Measurements from ENCODE around the gene CREB3L4. TPM values are rescaled to one million over a fixed set of nuclear protein-coding genes. Genes with fewer than 3 reads are reported as not detected.

The CREB3L4 gene
- total RNA-seq, 1 donor from 2014 or later: 12.2 TPM

DNA sequence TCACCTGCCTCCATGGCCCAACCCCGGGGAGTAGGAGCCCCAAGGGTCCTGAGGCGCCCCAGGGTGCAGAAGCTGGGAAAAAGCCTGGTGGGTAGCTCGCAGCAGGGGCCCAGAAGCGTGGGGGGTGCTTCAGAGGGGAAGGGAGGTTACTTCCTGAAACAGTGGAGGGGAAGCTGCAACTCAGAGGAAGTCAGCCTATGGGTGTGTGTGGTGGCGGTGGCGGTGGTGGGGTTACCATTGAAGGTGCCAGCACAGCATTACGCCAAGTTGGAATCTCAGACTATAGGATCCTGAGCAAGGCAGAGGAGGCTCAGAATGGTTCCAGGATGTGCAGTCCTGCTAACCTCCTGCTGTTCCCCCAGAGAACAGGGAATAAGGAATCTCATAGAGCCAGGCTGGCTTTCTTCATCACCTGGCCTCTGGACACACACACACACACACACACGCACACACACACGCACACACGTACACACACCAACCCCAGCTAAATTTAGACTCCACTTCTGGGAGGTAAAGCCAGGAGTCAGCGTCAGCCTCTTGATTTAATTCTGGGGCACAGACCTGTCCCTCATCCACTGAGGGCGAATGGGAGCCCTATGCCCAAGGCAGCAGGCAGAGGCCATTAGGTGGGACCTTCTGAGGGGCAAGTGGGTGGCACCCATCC lies 22.4 kb upstream of the CREB3L4 start:
- peak overlapping the region; percentile 93 for H3K27ac ChIP-seq
- intact Hi-C loops (cut with DNase I): no loop called here
- H3K36me3 ChIP-seq: peaks cover 66% of the 10 kb centered on the region
- DNase-seq: peak; percentile 83
- ATAC-seq: peak; percentile 64 to 71
- TF ChIP-seq, protein P1, sequence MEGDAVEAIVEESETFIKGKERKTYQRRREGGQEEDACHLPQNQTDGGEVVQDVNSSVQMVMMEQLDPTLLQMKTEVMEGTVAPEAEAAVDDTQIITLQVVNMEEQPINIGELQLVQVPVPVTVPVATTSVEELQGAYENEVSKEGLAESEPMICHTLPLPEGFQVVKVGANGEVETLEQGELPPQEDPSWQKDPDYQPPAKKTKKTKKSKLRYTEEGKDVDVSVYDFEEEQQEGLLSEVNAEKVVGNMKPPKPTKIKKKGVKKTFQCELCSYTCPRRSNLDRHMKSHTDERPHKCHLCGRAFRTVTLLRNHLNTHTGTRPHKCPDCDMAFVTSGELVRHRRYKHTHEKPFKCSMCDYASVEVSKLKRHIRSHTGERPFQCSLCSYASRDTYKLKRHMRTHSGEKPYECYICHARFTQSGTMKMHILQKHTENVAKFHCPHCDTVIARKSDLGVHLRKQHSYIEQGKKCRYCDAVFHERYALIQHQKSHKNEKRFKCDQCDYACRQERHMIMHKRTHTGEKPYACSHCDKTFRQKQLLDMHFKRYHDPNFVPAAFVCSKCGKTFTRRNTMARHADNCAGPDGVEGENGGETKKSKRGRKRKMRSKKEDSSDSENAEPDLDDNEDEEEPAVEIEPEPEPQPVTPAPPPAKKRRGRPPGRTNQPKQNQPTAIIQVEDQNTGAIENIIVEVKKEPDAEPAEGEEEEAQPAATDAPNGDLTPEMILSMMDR (IDR thresholded peaks at IDR 0.05): no peak
- H3K9me3 ChIP-seq: no peaks in the 10 kb centered on the region
- H3K27me3 ChIP-seq (ENCODE audit: low read depth): no peaks in the 10 kb centered on the region
- H3K4me3 ChIP-seq: peak overlapping the region; percentile 88
- peaks cover 34% of the 10 kb centered on the region for H3K4me1 ChIP-seq

DNA sequence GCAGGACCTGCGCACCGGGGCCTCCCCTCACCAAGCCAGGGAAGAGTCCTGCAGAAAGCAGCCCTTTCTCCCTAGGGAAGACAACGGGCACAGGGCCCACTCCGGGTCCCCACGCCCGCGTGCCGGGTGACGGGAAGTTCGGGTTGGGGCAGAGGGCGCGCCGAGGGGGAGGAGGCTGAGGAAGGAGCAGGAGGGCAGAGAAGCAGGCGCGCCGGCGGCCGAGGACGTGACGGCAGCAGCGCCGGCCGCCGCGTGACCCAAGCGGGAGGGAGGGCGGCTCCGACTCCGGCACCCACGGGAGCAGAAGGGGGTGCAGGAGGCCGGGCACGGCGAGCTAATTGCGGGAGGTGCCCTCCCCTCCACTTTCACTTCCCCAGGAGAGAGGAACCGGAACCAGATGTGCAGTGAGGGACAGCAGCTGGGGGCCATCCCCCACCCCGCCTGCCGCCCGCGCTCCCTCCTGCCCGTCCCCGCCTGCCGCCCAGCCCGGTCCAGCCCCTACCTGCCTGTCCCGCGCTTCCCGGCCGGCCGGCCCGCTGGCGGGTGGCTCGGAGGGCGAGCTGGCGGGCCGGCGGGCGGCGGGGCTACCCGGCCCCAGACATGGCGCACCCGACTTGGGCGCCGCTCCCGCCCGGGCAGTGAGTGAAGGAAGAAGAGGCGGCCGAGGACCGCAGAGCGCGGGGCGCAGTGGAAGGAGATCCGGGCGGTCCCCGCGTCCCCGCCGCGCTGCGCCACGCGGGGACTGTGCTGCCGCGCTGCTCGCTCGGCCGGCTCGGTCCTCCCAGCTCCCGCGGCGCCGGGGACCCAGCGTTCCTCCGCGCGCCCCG lies 21.7 kb upstream of the CREB3L4 start:
- no peaks in the 10 kb centered on the region for H3K27me3 ChIP-seq (ENCODE audit: low read depth)
- peaks cover 34% of the 10 kb centered on the region for H3K4me1 ChIP-seq
- H3K9me3 ChIP-seq: no peaks in the 10 kb centered on the region
- peak; percentile 89 to 92 for ATAC-seq
- intact Hi-C loops (cut with DNase I): no loop called here
- H3K4me3 ChIP-seq: peak overlapping the region; percentile 88
- peak overlapping the region; percentile 93 for H3K27ac ChIP-seq
- TF ChIP-seq, protein P1 (IDR thresholded peaks at IDR 0.05): no peak
- peak; percentile 95 for DNase-seq
- peaks cover 66% of the 10 kb centered on the region for H3K36me3 ChIP-seq

DNA sequence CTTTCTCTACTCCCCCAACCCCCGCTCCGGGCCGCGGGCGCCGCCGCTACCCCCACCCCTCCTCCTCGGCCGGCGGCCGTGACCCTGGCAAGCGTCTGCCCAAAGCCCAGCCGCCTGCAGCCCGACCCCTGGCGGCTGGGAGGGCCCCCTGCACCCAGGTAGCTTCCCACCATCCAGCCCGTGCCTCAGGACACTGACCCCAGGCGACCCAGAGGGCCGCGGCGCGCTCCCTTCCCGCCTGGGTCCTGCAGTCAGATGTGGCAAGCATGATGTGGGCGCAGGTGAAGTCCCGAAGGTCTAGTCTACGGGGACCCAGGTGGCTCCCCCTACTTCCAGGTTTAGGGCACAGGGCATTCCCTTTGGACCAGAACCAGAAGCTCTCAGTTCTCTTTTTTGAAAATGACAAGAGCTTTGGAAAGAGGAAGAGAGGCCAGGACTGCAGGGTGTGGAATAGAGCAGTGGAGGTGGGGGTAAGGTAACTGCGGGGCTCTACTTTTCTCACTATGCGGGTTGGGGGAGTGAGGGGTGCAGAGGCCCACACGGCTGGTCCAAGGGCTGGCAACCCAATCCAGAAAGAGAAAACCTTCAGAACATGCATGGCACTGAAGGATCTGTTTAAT lies 21.0 kb upstream of the CREB3L4 start, which contains the start of gene DENND4B:
TSS of gene DENND4B (minus strand) at position 97 of the 620 bp plus-strand sequence. CDS start 2,344 bp downstream, outside the sequence.
- intact Hi-C loops (cut with DNase I): no loop called here
- peak; percentile 89 for DNase-seq

DNA sequence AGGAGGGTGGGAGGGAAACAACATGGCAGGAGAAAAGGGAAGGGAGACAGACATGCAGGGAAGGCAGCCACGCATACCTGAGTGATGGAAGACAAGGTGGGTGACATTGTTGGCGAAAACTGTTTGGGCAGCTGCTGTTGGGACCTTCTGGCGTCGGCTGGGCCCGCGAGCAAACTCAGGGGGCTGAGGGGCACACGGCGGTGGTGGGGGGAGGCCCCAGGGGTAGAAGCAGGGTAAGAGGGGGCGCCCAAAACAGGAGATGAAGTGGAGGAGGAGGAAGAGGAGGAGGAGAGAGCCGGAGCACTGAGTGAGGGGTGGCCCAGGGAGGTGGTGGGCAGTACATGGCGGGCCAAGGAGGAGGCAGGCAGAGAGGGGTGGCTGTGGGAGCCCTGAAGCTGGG lies 16.5 kb upstream of the CREB3L4 start:
- no peak for ATAC-seq
- intact Hi-C loops (cut with DNase I): no loop called here
- TF ChIP-seq, protein P1 (IDR thresholded peaks at IDR 0.05): no peak
- Histone ChIP-seq H3K9me3 (no peaks in the 10 kb centered on the region), H3K4me3 (no peak overlapping the region), H3K27me3 (ENCODE audit: low read depth) (no peaks in the 10 kb centered on the region), H3K4me1 (peaks cover 22% of the 10 kb centered on the region), H3K27ac (no peak overlapping the region), H3K36me3 (peaks cover 77% of the 10 kb centered on the region)
- DNase-seq: no peak

More for the DNA sequence above, 21.0 kb upstream of the CREB3L4 start, which contains the start of gene DENND4B:
- Histone ChIP-seq H3K4me3 (peak within 1 kb of the TSS; percentile 88), H3K27me3 (ENCODE audit: low read depth) (no peaks in the 10 kb centered on the region), H3K36me3 (peaks cover 66% of the 10 kb centered on the region), H3K9me3 (no peaks in the 10 kb centered on the region), H3K4me1 (peaks cover 34% of the 10 kb centered on the region), H3K27ac (peak within 1 kb of the TSS; percentile 93)
- TF ChIP-seq, protein P1 (IDR thresholded peaks at IDR 0.05): peak; percentile 92
- ATAC-seq: peak; percentile 89 to 90

DNA sequence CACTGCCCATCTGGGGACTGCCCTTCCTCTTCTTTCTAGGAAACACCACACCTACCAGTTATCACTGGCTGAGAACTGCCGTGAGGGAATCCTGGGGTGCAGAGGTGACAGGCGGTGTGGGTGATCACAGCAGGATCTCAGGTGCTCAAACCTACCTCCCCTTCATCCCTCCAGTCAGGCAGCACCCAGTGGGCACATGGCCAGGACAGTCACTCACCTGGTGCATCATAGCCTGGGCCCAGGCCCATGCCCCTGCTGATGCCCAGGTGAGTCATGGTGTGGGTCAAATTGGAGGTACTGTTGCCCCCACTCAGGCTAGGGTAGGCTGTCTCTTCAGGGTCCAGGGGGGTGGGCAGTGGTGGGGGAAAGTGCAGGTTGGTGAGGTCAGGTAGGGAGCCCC lies 15.9 kb upstream of the CREB3L4 start:
- TF ChIP-seq, protein P1 (IDR thresholded peaks at IDR 0.05): no peak
- H3K27ac ChIP-seq: no peak overlapping the region
- intact Hi-C loops (cut with DNase I): no loop called here

More for the DNA sequence above, 15.9 kb upstream of the CREB3L4 start:
- Histone ChIP-seq H3K36me3 (peaks cover 77% of the 10 kb centered on the region), H3K27me3 (ENCODE audit: low read depth) (no peaks in the 10 kb centered on the region), H3K9me3 (no peaks in the 10 kb centered on the region), H3K4me1 (peaks cover 25% of the 10 kb centered on the region), H3K4me3 (no peak overlapping the region)
- no peak for DNase-seq
- ATAC-seq: no peak

Data from lower lobe of right lung (tissue), 2 donors.